Stimulated activated CD4-positive, alpha-beta T cell treated with anti-CD3 and anti-CD28 coated beads, Interleukin-15, amount 100 ng/mL, for 48 hours (primary cell): ENCODE measurements around the gene APRT.

Source experiments
- DNase-seq, 2 donors: peaks; one replicate each; pipeline ENCODE4 v3.0.0-alpha.2; 2020; ENCODE audit warnings: low read depth in 2 of 2

Gene APRT, protein sequence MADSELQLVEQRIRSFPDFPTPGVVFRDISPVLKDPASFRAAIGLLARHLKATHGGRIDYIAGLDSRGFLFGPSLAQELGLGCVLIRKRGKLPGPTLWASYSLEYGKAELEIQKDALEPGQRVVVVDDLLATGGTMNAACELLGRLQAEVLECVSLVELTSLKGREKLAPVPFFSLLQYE

DNA sequence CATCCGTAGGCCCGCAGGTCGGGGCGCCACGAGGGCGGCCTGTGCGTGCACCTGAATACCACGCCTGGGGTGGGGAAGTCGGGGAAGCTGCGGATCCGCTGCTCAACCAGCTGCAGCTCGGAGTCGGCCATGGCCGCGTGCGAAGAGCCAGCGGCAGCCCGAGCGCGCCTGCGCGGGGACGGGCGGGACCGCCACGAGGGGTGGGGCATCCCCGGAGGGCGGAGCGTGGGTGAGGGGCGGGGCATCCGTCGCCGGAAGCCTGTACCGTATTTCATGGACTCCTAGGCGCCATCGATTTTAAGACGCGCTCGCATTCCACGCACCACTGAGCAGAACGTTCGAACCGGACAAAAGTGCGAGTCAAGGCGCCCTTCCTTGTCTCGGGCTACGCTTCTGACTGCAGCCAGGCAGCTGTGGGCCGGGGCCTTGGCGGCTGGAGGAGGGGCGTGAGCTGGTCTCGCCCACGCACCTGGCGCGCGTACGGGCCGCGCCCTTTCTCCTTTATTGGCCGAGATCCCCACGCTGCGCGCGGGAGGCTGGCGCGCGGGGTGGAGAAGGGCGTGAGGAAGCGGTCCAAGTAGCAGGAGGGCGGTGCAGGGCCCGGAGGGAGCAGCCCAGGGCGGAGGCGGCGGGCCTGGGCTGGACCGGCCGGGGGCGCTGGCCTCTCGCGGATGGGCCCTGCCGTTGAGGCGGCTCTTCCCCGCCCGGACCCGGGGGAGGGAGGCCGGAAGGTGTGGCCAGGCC is at the start of gene APRT:
Gene APRT (minus strand): TSS at position 160 of the 744 bp plus-strand sequence. CDS start 29 bp downstream, at position 131.
- DNase-seq = peak; percentile 93 to 97

DNA sequence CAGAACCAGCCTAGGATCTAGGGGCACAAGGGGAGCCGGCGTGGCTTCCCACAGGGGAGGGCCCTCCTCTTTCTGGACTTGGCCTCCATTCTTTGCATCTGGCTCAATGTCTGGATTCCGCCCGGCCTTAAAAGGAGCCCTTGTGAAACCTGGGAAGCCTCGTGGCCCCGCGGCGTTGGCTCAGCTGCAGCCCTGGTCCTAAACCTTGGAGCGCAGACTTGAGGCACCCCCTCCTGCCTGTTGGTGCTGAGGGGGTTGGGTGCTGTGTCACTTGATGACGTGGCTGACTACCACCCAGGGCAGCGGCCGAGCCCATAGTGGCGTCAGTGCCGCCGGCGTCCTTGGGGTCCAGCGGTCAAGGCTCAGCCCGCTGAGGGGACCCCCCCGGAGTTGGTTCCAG is 49.6 kb upstream of the APRT start:
- no peak for DNase-seq

DNA sequence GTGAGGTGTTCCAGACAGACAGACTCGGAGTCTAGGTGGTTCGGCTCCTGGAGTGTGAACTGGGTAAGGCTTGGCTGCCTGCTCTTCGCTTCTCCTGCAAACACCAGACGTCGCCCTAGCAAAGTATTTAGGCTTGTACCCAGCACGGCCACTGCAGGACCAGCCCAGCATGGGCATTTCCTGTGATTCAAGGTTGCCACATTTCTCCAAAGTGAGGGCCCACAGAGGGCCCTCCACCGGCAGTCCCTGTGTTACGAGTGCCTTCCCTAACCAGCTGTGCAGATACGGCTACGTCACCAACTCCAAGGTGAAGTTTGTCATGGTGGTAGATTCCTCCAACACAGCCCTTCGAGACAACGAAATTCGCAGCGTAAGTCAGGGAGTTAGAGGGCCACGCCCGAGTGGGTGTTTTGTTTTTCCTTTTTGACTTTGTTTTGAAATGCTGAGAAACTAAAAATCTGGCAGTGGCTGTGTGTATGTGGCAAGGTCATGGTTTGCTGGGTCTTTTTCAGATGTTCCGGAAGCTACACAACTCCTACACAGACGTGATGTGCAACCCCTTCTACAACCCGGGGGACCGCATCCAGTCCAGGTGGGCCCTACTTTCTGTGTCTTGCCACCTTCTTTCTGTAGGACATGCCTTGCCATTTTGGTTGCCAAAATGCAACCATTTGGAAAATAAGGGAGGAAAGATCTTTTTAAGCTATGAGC is 47.8 kb upstream of the APRT start:
- DNase-seq = no peak

DNA sequence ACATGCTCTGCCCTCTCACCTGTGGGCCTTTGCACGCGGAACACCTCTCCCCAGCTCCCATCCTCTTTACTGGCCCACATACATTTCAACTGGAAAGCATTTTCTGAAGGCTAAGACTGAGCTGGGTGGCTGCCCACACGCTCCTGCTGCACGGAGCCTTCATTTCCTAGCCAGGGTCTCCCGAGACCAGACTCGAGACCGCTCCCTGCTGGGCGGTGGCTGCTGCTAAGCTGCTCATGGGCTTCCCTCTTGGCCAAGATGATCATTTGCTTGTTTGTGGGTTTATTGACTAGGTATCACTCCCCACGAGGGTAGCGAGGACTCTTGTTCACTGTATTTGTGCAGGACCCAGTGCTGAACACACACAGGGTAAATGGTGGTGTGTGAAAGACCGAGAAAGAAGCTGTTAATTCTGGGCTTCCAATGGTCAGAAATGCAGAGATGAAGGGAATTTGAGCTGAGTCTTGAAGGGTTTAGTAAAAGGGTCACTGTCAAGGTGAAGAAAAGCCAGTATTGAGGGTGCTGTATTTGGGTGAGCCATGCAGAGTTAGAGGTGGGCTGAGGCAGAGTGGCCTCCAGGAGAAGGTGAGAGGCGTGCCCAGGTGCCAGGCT is 46.1 kb upstream of the APRT start:
- DNase-seq = peak; percentile 42 to 73

DNA sequence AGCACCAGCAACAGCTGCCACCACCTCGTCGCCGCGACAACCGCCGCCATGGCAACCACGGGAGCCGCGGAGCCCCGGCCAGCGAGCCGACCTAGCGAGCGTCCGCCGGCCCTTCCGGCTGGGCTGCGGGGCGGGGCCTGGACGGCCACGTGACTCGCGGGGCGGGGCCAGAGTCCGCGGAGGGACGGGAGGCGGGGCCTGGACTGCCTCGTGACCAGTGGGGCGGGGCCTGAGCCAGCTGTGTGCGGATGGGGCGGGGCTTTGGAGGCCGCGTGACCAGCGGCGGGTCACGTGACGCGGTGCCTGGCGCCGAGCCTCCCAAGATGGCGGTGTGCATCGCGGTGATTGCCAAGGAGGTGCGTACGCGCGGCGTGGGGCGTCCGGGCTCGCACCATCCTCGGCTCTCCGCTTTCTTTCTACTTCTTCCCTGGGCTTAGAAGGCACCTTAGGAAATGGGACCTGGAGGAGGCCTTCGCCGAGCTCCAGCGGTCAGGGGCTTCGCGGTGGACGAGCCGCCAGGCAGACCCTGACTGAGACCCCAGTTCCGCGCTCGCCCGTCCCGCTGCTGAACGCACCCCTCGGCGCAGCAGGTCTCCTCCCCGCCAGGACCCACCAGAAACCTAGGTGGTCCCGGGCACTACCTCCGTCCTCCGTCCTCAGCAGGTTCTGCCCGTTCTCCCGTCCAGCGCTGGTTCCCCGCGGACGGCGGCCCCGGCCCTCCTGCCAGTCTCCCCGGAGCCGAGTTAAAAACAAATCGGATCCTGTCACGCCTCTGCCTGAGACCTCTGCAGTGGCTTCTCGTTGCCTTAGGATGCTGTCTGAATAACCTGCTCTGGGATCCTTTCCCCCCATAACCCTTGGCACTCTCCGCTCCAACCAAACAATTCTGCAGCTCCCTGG is 45.4 kb upstream of the APRT start, which contains the start of the genes GALNS and TRAPPC2L:
Gene GALNS (minus strand): TSS at position 120 of the 900 bp plus-strand sequence. CDS start 70 bp downstream, at position 50.
Gene TRAPPC2L (plus strand): TSS at position 300 of the 900 bp plus-strand sequence. CDS start 24 bp downstream, at position 324.
- DNase-seq = peak; percentile 98 to 99

DNA sequence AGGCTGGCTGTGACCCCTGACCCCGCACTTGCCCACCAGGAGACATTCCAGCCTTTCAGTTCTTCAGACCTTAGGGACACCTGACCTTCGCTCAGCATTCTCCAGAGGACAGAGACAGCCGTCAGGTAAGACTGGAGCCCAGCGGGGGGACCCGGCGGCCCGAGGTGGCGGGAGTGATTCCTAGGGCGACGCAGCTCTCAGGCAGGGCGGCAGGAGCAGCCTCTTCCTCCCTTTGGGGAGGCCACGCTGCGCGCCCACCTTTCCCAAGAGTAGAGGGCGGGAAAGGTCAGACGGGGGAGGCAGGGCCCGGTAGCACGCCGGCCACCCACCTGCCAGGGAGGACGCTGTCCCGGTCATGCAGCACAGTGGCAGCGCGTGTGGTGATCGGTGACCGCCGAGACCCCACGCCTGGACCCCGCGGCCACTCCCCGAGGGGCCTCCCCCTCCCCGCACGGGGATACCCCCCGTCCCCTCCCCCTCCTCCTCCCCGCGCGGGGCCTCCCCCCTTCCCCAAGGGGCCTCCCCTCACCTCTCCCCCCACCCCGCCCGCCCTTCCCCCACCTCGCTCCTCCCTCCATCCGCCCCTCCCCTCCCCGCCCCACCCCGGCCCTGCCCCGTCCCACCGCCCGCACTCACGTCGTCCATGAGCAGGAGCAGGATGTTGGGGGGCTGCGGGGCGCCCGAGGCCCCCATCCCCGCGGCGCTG is 44.5 kb upstream of the APRT start:
- DNase-seq = no peak

DNA sequence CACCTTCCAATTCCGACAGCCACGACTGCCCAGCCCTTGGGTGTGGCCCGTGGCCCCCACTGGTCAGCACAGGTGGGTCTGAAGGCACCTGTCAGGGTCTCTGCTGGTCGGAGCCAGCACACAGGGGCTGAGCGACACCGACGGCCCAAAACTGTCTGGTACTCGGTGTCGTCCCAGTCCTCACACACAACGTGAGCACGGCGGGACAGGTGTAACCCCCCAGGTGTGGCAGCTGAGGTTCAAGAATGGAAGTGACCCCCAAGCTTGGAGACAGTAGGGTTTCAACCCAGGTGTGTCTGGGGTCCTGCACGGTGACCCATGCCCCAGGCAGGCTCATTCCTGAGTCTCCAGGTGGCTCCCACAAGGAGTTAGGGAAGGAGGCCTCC is 44.0 kb upstream of the APRT start:
- no peak for DNase-seq

DNA sequence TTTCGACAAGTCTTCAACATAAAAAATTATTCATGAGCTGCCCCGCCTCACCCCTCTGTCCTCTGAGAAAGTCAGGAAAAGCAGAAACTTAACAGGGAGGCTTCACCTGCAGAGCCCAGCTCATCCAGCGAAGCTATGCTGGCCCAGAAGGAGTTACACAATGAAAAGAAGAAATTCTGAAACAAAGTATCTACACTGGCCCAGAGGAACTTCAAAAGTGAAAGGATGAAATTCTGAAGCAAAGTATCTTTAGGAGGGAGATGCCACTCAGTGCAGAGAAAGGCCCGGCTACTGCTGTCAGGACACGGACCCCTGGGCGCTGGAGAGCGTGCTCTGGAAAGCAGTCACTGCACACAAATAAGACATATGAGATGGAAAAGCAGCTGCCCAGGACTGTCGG is 43.4 kb upstream of the APRT start:
- DNase-seq = no peak

DNA sequence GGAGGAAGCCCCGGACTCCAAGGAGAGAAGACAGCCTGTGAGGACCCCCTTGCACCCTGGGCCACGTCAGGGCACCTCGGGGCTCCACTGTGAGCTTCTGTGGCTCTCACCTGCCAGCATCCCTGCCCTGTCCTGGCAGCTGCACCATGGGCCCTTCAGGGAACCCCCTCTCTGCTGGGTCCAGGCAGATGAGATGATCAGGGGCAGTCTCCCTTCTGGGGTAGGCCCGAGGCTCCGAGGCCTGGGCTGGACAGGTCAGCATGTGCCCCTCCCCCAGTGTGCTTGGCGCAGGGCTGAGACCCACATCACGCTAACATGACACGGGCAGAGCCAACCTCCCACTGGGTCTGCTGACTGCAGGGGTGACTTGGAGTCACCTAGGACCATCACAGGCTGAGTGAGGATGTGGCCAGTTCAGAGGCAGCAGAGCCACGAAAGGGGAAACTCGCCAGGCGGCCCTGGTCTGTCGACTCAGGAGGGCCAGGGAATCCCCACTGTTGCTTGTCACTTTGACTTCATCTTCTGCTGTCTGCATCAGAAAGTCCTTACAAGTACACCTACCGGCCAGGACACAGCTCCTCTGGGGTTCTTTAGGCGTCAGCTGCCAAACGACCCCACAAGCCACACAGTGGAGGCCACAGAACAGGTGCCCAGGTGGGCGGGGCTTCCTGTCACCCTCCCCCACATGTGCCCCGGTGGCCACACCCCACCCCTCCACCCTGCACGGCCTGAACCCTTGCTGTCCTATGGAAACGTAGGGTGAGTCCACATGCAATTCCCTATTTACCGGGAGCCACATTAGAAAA is 42.8 kb upstream of the APRT start:
- DNase-seq = no peak

DNA sequence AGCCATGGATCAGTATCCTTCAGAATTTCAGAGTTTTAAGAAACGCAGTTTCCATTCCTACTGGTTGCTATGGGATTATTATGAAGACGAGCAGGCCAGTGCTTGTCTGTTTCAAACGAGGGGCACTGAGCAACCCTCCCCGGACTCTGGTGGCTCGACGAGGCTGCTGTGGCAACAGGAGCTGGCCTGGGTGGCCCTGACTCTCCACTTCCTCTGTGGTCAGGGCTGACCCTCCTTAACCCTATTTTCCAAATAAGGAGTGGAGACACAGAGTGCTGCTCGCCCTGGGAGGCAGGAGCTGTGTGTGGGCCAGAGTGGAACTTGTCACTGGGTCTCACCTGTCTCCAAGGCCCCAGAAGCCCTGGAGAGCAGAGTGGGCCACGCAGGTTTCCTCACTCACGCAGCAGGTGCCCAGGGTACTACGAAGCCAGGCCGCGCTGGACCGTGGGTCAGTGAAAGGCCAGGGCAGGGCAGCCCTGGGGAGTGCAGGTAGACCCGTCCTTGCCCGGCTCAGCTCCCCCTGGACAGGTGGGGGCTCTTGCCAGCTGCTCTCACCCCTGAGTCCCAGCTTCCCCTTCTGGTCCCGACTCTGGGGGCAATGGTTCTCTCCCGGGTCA is 41.7 kb upstream of the APRT start:
- no peak for DNase-seq

DNA sequence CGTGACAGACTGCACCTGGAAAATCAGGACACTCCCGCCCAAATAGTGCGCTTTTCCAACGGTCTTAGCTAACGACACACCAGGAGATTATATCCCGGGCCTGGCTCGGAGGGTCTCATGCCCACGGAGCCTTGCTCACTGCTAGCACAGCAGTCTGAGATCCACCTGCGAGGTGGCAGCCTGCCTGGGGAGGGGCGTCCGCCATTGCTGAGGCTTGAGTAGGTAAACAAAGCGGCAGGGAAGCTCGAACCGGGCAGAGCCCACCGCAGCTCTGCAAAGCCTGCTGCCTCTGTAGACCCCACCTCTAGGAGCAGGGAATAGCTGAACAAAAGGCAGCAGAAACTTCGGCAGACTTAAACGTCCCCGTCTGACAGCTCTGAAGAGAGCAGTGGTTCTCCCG is 39.9 kb upstream of the APRT start:
- DNase-seq = no peak

DNA sequence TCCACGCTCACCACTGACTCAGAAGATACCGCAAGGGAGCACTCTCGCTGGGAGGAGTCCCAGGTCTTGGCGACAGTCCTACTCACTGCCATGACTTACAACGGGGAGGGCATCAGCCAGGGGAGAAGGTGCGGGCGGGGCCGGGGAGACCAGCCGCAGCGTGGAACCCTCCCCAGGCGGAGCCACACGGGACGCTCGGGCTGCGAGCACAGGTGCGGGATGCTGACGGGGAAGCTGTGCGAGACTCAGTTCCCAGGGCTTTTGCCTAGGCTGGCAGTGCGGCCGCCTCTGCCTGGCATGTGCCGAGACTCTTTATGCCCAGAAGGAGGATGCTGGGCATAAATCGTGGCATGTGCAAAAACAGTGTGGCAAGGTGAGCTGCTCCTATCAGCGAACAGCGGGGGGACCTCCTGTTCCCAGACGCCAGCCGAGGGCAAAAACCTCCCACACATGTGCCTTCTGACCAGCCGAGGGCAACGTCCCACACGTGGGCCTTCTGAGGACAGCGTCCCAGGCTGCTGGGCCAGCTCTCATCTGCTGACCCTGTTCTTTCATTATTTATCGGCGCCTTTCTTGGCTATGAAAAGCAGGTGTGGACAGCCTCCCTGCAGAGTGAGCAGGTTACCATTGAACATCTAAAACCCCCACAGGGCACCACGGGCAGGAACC is 38.9 kb upstream of the APRT start:
- DNase-seq = no peak

DNA sequence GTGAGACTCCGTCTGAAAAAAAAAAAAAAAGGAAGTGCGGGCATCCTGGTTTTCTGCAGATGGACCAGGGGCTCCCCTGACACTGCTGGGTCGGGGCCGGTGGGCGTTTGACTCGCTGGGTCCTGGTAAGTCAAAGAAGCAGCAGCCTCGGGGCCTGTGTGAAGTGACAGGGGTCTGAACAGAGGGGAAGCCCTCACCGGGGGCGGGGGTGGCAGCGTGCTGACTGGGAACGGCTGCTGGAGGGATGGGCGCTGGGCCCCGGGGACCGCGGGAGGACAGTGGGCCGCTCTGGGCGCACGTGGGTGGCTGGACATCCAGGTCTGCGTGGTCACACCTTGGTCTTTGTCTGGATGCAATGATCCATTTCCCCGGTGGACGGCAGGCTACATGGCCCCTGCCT is 36.8 kb upstream of the APRT start:
- no peak for DNase-seq

DNA sequence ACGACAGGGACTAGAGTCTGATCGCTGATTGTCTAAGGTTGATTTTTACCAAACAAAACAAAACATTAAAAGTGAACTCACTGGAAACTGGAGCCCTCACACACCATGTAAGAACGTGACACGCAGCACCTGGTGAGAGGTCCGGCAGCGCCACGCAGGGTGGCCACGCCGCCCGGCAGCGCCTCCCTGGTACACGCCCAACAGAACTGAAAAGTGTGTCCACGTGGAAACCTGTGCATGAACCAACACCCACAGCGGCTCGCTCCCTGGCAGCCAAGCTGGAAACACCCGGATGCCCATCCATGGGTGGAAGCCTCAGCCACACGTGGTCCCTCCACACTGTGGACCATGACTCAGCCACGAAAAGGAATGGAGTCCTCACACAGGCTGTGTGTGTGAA is 35.9 kb upstream of the APRT start:
- no peak for DNase-seq

DNA sequence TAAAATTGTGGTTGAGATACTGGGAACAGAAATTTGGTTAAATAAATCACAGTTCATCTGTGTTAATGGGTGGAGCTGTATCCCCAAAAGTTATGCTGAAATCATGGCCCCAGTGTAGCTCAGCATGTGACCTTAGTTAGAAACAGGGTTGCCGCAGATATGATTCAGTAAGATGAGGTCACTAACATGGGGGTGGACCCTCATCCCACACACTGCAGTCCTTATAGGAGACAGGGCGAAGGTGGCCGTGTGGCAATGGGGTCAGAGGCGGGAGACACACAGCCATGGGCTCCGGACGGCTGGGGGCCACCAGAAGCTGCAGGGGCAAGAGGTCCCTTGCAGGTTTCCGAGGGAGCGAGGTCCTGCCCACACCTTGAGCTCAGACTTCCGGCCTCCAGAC is 34.4 kb upstream of the APRT start:
- DNase-seq = no peak

DNA sequence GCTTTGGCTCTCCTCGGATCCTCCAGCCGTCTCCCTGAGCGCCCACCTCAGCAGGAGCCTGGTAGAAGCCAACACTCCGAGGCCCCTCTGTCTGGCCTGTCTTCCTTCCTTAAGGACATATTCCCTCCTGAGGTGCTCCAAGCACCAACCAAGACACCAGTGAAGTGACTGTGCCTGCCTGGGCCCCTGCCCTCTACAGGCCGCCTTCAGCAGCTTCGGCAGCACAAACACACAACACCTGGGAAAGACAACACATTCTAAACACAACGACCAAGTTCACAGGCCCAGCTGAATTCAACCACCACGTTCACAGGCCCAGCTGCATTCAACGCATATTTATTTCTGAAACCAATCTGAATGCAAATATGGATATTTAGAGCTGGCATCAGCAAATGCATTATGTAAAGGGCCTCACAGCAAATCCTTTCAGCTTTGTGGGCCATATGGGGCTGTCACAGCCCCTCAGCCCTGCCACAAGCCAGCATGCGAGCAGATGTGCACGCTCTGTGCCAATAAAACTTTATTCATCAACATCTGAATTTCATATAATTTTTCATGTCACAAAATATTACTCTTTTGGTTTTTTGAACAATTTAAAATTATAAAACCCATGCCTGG is 32.8 kb upstream of the APRT start:
- no peak for DNase-seq

DNA sequence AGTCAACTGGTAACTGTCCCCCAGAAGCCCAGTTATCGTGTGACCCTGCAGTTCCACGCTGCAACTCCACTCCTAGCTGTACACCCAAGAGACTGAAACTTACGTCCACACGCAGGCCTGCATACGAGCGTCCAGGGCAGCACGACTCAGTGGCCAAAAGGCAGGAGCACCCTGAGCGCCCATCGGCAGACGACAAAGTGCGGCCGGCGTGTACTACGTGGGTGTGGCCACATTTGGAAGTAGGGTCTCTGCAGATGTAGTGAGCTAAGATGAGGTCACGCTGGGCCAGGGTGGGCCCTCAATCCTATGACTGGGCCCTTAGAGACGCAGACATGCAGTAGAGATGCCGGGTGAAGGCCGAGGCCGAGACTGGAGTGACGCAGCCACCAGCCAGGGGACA is 31.5 kb upstream of the APRT start:
- no peak for DNase-seq

DNA sequence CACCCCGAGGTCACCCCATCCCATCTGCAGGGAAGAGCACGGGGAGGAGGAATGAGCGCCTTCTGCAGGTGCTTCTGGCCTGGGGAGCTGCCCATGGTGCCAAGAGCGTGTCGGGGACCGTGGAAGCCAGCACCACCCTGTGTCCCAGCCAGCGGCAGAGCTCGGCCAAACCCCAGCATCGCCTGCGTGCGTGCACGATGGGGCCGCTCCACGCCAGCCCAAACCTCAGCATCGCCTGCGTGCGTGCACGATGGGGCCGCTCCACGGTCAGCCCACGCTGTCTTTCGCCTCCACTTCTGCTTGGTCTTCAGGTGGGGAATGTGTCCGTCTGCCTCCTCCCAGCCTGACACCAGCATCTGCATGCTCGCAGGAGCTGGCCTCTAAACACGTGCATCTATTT is 31.1 kb upstream of the APRT start:
- no peak for DNase-seq
